ENCODE data around the gene NGF. TPM values are rescaled to one million over a fixed set of nuclear protein-coding genes. Genes with fewer than 3 reads are reported as not detected.

NGF gene
- polyA plus RNA-seq, 3 donors = not detected

GRCh38 chr1:115246526-115246925 lies 91.5 kb downstream of the NGF start:
- Mint-ChIP-seq H3K36me3 (no peaks in the 10 kb centered on the region), H3K4me1 (no peaks in the 10 kb centered on the region), H3K4me3 (no peak overlapping the region), H3K27ac (no peak overlapping the region), H3K27me3 (ENCODE audit: low read depth in 3 of 3) (peaks cover 0 to 4% (median 4%) of the 10 kb centered on the region in 3 donors), H3K9me3 (peaks cover 3 to 15% (median 9%) of the 10 kb centered on the region in 7 donors)
- Histone ChIP-seq H2AFZ (ENCODE audit: insufficient read depth, low read depth, low read length, poor library complexity, severe bottlenecking) (no peak overlapping the region), H3K4me1 (ENCODE audit: control insufficient read depth in 1 of 2, insufficient read depth in 2 of 2, low read length in 2 of 2) (no peaks in the 10 kb centered on the region), H3K4me3 (replicated peaks in 1 of 3; ENCODE audit: low read depth in 2 of 3, low read length in 3 of 3) (no peak overlapping the region), H3K36me3 (replicated peaks in 1 of 2; ENCODE audit: control insufficient read depth in 1 of 2, insufficient read depth in 2 of 2, low read length in 2 of 2) (no peaks in the 10 kb centered on the region), H3K27ac (ENCODE audit: low read depth in 1 of 2, low read length in 2 of 2) (no peak overlapping the region), H3K4me2 (replicated peaks; ENCODE audit: extremely low read depth, low read length, poor library complexity, severe bottlenecking) (no peak overlapping the region), H3K79me2 (ENCODE audit: insufficient read depth, low read length) (no peaks in the 10 kb centered on the region), H3K9me3 (replicated peaks in 1 of 2; ENCODE audit: control insufficient read depth in 1 of 2, insufficient read depth in 1 of 2, low read length in 2 of 2) (no peaks in the 10 kb centered on the region), H3K9ac (ENCODE audit: insufficient read depth, low read length, poor library complexity, severe bottlenecking) (no peak overlapping the region), H4K20me1 (ENCODE audit: insufficient read depth, low read length) (no peaks in the 10 kb centered on the region), H3K27me3 (ENCODE audit: control insufficient read depth in 2 of 2, insufficient read depth in 2 of 2, low read length in 2 of 2) (no peaks in the 10 kb centered on the region)
- intact Hi-C loops (cut with micrococcal nuclease) = no loop called here
- no CpG with 5 or more reads among the region's 1 CpG for WGBS (ENCODE audit: insufficient coverage)
- DNase-seq = no peak
- no peak for TF ChIP-seq CTCF (IDR thresholded peaks at IDR 0.05)

GRCh38 chr1:115245227-115245626 lies 92.8 kb downstream of the NGF start:
- H3K4me2 ChIP-seq (replicated peaks; ENCODE audit: extremely low read depth, low read length, poor library complexity, severe bottlenecking) = no peak overlapping the region
- H3K4me1 ChIP-seq (ENCODE audit: control insufficient read depth in 1 of 2, insufficient read depth in 2 of 2, low read length in 2 of 2) = no peaks in the 10 kb centered on the region
- H3K4me3 Mint-ChIP-seq = no peak overlapping the region
- no peak overlapping the region for H2AFZ ChIP-seq (ENCODE audit: insufficient read depth, low read depth, low read length, poor library complexity, severe bottlenecking)
- no peak overlapping the region for H3K27ac Mint-ChIP-seq
- H3K9me3 ChIP-seq (replicated peaks in 1 of 2; ENCODE audit: control insufficient read depth in 1 of 2, insufficient read depth in 1 of 2, low read length in 2 of 2) = no peaks in the 10 kb centered on the region
- H3K36me3 Mint-ChIP-seq = no peaks in the 10 kb centered on the region
- H3K27me3 Mint-ChIP-seq (ENCODE audit: low read depth in 3 of 3) = peaks cover 0 to 5% (median 4%) of the 10 kb centered on the region in 3 donors
- peaks cover 3 to 15% (median 6%) of the 10 kb centered on the region in 7 donors for H3K9me3 Mint-ChIP-seq
- intact Hi-C loops (cut with micrococcal nuclease) = no loop called here
- H3K4me3 ChIP-seq (replicated peaks in 1 of 3; ENCODE audit: low read depth in 2 of 3, low read length in 3 of 3) = no peak overlapping the region
- H3K27me3 ChIP-seq (ENCODE audit: control insufficient read depth in 2 of 2, insufficient read depth in 2 of 2, low read length in 2 of 2) = no peaks in the 10 kb centered on the region
- no peak for DNase-seq
- no peaks in the 10 kb centered on the region for H3K79me2 ChIP-seq (ENCODE audit: insufficient read depth, low read length)
- TF ChIP-seq CTCF (IDR thresholded peaks at IDR 0.05) = no peak
- no peaks in the 10 kb centered on the region for H3K36me3 ChIP-seq (replicated peaks in 1 of 2; ENCODE audit: control insufficient read depth in 1 of 2, insufficient read depth in 2 of 2, low read length in 2 of 2)
- H3K4me1 Mint-ChIP-seq = no peaks in the 10 kb centered on the region
- H3K27ac ChIP-seq (ENCODE audit: low read depth in 1 of 2, low read length in 2 of 2) = no peak overlapping the region
- H4K20me1 ChIP-seq (ENCODE audit: insufficient read depth, low read length) = no peaks in the 10 kb centered on the region
- WGBS (ENCODE audit: insufficient coverage) = no CpG with 5 or more reads among the region's 1 CpG
- H3K9ac ChIP-seq (ENCODE audit: insufficient read depth, low read length, poor library complexity, severe bottlenecking) = no peak overlapping the region

All from CD14-positive monocyte (primary cell).